DMS114 treated with DMSO at 0.1 percent for 48 hours (cell line): Measurements from ENCODE around the gene CHST14.
A peak's percentile ranks its signal among the peaks of the same experiment; 100 is the strongest.

ENCODE experiments used
- DNase-seq: peaks from one replicate; lab custom pipeline; 2025; ENCODE audit not compliant: unreplicated experiment; lab: John Stamatoyannopoulos, UW

The CHST14 gene, protein sequence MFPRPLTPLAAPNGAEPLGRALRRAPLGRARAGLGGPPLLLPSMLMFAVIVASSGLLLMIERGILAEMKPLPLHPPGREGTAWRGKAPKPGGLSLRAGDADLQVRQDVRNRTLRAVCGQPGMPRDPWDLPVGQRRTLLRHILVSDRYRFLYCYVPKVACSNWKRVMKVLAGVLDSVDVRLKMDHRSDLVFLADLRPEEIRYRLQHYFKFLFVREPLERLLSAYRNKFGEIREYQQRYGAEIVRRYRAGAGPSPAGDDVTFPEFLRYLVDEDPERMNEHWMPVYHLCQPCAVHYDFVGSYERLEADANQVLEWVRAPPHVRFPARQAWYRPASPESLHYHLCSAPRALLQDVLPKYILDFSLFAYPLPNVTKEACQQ

DNA sequence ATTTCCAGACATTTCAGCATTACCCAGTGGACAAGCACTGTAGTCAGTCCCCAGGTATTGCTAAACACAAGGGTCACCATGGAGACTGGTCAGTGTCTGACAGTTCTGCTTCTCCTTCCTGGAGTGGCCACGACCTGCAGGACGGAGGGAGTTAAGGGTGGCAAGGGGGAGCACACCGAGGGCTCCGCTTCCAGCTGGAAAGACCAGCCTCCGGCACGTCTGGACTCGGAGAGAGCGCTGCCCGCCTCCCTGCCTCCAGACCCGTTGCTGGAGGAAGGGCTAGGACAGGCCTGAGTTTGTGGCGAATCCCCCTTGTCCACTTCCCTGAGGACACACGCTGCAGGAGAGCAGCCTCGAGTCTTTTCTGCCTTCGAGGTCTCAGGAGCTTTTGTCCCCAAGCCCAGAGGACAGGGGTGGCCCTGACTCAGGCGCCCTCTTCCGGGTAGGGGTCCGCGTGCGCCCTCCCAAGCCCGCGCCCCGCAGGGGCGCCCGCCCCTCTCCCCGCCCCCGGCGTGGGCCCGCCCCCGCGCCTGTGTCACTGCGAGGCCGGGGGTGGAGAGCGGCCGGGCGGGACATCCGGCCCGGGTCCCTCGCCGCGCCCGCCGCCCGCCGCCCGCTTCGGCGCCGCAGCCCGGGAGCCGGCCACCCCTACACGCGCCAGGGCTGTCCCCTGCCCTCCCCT lies at the start of gene CHST14:
TSS of gene CHST14 (plus strand) at position 562 of the 682 bp plus-strand sequence. CDS start 230 bp downstream, outside the sequence.
- DNase-seq, result peak; percentile 46

GRCh38 chr15:40421246-40422157 lies 49.3 kb upstream of the CHST14 start:
- peak; percentile 53 for DNase-seq

DNA sequence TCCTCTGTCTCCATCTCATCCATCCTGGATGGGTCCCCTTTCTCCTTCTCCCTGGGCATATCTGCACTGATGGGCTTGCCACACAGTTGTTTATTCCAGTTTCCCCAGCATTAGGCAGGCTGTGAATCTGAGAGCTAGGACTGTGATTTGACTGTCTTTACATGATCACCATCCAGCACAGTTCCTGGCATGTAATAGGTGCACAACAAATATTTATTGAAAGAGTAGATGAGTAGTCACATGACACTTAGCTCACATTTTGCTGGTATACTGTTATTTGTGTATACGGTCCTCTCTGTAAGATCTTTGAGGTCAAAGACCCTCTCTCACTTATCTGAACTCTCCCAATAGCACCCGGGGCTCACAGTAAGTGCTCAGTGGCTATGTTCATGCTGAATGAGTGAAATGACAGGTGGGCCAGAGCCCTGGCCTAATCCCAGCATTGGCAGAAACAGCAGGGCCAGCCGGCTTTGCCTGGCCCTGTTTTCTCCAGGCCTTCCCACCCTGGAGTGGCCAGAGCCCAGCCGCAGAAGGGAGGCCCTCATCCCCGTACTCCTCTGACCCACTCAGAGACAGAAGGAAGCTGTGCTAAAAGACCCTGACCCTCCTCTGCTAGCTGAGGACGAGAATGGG lies 46.2 kb upstream of the CHST14 start:
- DNase-seq, result no peak

- no peak for DNase-seq
Measured at GRCh38 chr15:40425681-40426080, 45.1 kb upstream of the CHST14 start.

- no peak for DNase-seq
Measured at GRCh38 chr15:40427188-40427587, 43.6 kb upstream of the CHST14 start.

GRCh38 chr15:40428185-40428584 lies 42.6 kb upstream of the CHST14 start:
- no peak for DNase-seq

DNA sequence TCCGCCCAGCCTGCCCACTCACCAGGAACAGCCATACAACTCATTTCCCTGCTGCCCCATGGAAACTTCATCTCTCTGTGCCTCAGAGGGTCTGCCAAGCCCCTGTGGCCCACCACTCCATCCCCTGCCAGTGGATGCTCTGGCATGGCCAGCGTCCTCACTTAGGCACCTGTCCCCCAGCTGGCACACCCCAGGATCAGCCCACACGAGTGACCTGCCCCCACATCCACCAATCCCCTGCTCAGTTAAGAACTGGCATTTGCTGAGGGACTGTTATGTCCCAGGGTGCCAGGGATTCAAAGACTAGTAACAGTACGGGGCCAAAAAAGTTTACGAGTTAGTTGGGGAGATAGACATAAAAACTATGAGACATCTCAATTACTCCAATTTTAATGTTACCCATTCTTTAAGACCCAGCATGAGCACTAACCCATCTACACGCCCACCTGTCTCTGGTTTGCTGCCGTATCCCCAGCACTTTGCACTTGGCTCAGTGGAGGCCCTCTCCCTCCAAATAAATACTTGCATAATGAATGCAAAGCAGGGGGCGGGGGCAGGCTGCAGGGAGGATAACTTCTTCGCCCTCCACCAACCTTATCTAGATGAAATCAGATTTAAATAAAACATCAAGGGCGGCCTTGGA lies 41.6 kb upstream of the CHST14 start:
- no peak for DNase-seq

DNA sequence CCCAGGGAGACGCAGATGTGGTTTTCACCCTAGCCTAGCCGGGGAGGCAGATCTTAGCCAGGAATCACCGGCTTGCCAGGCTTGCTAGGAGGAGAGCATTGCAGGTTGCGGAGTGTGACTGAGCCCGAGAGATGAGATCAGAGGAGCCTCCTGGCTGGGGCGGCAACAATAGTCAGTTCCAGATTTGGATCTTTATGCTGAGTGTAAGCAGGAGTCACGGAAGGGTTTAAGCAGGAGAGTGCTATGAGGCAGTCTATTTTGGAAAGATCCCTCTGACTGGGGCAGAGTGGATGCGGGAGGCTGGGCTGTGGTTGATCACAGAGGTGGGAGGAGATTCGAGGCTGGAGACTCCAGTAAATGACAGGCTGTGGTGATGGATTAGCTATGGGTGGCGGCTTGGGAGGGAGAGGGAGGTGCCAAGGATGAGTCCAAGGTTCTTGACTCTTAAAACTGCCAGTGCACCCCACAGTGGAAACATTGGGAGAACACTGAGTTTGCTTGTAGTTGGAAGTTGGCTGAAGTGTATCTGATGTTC lies 40.4 kb upstream of the CHST14 start:
- no peak for DNase-seq

DNA sequence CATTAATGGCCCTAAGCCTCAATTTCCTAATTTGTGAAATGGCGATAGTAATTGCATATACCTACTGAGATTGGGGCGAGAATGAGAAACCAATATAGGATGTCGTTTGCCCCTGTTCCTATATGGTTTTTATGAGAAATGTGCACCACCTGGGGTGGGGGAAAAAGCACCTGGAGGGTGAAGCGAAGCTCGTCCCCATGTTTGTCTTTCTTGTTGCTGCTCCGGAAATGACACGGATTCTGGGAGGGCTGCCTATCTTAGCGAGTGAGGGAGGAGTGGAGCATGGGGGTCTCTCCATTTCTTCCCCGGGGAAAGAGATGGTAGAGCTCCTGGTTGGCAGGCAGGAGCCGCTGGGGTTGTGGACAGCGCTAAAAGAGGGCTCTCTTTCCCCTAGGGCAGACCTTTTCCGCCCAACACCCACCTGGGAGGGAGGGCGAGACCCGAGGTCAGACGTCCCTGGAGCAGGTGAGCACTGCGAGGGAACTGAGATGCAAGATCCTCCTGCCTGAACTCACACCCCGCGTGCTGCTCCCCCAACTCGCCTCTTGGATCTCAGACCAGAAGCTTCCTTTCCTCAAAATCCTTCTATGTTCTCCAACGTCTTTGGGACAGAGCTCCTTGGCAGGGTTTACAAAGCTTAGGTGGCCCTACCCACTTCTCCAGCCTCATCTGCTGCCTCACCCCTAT lies 35.6 kb upstream of the CHST14 start:
- no peak for DNase-seq

DNA sequence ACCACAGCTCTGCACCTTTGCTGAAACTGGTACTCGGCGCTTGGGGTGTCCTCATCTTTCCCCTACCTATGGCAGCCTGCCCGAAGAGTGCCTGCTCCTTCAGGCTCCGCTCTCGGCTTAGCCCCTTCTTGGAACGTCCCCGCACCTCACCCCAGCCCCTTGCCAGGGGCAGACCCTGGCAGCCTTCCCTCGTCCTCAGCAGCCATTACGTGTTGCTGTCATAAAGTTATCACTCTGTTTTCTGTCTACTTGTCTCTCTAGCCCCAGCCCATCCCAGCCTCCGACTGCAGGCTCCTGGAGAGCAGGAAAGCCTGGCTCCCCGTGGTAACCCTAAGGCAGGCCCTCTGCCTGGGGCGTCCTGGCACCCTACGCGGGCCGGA lies 35.1 kb upstream of the CHST14 start:
- DNase-seq, result no peak

- DNase-seq, result no peak
Measured at GRCh38 chr15:40436116-40436891, 34.5 kb upstream of the CHST14 start.

DNA sequence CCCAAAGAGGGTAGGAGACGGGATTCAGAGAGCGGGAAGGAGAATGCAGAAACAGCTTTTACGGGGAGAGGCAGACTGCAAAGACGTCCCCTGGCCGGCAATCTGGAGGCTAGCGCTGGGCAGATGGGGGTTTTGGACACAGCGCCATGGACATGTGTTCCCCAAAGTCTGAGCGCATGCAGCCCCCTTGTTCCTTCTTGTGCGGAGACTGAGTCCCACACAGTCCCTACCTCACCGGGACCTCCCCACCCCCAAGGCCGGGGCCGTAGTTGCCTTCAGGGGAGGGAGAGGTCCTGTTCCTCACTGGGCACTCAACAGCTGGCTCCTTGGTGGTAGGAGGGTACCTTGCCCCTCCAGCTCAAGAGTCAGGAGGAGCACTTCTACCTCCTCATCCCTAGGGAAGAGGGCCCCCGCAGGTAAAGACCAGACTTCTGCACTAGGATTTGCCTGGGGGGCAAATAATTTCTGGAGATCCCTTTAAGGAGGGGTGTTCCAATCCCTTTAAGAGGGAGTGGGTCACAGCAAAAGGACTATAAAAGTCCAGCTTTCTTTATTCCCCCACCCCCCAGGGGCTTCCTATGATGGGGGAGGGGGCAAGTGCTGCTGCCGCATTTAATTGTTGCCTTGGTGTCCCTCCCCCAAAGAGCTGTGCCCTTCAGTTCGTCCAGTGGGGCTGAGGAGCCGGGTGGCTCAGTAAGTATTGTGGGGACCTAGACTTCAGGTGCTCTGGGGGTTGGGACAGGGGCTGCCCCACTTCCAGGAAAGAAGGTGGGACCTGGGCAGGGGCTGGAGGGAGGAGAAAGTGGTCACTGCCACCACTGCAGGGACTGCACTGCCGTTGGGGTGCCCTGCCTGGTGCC lies 33.7 kb upstream of the CHST14 start:
- DNase-seq, result no peak

DNA sequence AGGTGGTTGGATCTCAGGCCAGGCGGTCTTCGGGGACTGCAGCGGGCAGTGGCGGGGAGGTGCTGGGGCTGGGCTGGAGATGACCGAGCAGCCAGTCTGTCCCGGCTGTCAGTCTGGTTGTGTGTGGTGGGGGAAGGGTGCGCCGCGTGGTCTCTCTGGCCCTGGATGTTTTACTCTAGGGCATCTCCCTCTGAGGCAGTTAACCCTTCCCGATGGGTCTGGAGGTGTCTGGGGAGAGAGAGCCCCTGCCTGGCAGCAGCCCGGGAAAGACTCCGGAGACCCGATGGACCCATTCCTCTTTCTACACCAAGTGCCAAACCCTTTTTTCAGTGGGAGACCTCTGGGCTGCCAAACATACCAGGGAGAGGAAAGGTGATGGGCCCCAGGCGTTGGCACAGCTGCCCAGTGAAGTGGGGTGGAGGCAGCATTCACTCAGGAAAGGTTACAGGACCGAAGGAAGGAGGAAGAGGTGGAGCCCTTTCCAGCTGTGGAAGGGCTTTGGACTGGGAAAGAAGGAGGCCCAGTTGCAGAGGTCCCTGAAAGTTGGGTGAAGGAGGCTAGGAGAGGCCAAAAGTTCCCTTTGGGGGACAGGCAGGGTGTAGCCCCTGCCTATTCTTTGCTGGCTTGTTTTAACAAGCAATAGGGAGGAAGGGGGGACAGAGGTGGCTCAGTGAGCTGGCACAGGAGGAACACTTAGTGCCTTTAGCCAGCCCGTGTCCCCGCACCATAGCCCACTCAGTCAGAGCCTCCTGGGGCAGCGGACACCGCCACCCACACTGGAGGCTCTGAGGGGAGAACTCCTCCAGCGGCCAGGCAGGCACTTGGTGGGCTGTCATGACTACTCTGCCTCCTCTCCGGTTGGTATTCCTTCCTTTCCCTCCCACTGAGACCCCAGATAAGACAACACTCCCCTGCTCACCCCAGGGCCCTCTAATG lies 32.8 kb upstream of the CHST14 start:
- no peak for DNase-seq

DNA sequence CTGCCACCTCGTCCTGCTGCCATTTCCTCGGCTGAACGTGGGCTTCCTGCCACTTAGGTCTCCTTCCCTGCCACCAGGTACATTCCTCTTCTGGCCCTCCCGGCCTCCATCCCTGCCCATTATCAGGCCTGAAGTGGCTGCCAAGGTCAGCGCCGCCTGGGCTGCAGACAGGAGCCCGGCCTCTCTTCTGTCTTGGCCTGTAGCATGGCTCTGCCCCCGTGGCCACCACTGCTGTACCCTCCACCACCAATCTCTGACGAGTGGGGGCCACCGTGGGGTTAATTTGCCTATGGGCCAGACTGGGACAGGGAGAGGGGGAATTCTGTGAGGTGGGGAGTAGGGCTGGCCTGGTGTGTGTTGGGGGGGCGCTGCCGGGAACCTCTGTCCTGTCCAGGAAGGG lies 32.1 kb upstream of the CHST14 start:
- DNase-seq, result no peak

GRCh38 chr15:40439461-40439959 lies 31.3 kb upstream of the CHST14 start:
- DNase-seq, result no peak

DNA sequence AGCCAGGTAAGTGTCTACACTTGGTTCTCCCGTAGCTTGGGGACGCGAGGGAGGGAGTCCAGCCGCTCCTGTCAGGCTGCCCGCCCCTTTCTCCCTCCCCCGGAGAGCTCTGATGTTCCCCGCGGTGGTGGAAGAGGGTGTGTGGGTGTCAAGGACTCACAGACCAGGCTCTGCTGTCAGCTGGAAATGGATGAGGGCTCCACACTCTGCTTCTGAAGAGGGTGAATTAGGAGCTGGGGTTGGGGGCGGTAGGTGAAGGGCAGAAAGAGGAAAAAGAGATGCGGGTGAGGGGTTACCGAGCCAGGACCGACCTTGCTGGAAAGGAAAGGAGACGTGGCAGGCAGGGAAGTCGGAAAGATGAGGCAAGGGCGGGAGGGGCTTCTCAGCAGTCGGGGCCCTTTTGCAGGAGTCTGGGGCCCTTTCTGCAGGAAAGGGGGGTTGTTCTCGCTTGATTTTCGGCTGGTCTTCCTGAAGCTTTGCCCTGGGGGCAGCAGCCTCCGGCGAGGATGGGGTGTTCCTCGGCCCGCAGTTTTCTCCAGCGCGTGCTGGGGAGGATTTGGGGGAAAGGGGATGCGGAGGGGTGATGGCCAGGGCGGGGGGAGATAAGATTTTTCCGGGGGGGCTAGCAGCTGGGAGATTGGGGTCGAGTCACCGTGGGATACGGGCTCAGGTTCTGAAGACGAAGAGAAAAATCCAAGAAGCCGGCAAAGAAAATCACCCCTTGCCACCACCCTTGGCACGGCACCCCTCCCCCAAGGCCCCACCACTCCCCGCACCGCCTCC lies 30.6 kb upstream of the CHST14 start:
- no peak for DNase-seq
